Measurements from ENCODE around the gene DTYMK. TPM values are rescaled to one million over a fixed set of nuclear protein-coding genes. Genes with fewer than 3 reads are reported as not detected.

The DTYMK gene
- polyA plus RNA-seq, 2 of the 4 experiments (the other 2 are of a cell fraction) = 68.7 to 99.5 TPM

- FAIRE-seq (no peak), DNase-seq (ENCODE audit: low read depth in 1 of 2, low spot score in 1 of 2) (no peak), ATAC-seq (no peak)
- 96% methylated on average over 14 of the region's 17 CpGs for WGBS (ENCODE audit: missing lambda C conversion rate)
- peaks cover 13% of the 10 kb centered on the region for H3K4me1 ChIP-seq
- H3K4me2 ChIP-seq = no peak overlapping the region
- no peaks in the 10 kb centered on the region for H3K9me3 ChIP-seq
- TF ChIP-seq HOXB5 (CRISPR knock-in tag; IDR thresholded peaks at IDR 0.05) (no peak), EHF (CRISPR knock-in tag; IDR thresholded peaks at IDR 0.05) (no peak), CBX8 (IDR thresholded peaks at IDR 0.05) (no peak), USF2 (IDR thresholded peaks at IDR 0.05) (no peak), PHF8 (IDR thresholded peaks at IDR 0.05; ENCODE audit: borderline replicate concordance, low read depth) (no peak), SMC3 (IDR thresholded peaks at IDR 0.05) (no peak), POLR2AphosphoS2 (conservative IDR thresholded peaks at IDR 0.05; ENCODE audit: low read length) (no peak), ESRRA (IDR thresholded peaks at IDR 0.05; ENCODE audit: borderline replicate concordance, low read length) (no peak)
- H3K27ac ChIP-seq = no peak overlapping the region
- ChIA-PET CTCF (interaction anchor here (0.6 kb wide), 1 partner anchor 311 kb away, joined by 4 read pairs; no protein-coding TSS in a partner anchor), POLR2A (no interaction called here)
- H3K4me3 ChIP-seq = no peak overlapping the region
Observed at GRCh38 chr2:241633561-241633960, 53.1 kb downstream of the DTYMK start.

- Histone ChIP-seq H3K4me2 (no peak overlapping the region), H3K9me3 (no peaks in the 10 kb centered on the region), H3K27ac (no peak overlapping the region), H3K4me1 (peaks cover 10% of the 10 kb centered on the region; the same call in 2 of the 3 replicates), H3K4me3 (no peak overlapping the region)
- WGBS (ENCODE audit: missing lambda C conversion rate) = 96% methylated on average over 39 of the region's 39 CpGs
- POLR2A ChIA-PET = no interaction called here
- ATAC-seq = no peak
- DNase-seq (ENCODE audit: low read depth in 1 of 2, low spot score in 1 of 2) = no peak
- CTCF ChIA-PET = interaction anchor here (0.6 to 0.7 kb wide), 3 partner anchors 11 to 310 kb away, joined by 3 to 4 read pairs (median 3); no protein-coding TSS in a partner anchor
- no peak for TF ChIP-seq RFX5 (IDR thresholded peaks at IDR 0.05)
- no peak for TF ChIP-seq EHMT2 (IDR thresholded peaks at IDR 0.05; ENCODE audit: low read depth)
- TF ChIP-seq BHLHE40 (IDR thresholded peaks at IDR 0.05; ENCODE audit: low read depth, low read length) = no peak
- no peak for TF ChIP-seq CTCF (IDR thresholded peaks at IDR 0.05)
- TF ChIP-seq POLR2AphosphoS2 (conservative IDR thresholded peaks at IDR 0.05; ENCODE audit: low read length) = no peak
- TF ChIP-seq USF2 (IDR thresholded peaks at IDR 0.05) = no peak
- TF ChIP-seq NFE2L2 (conservative IDR thresholded peaks at IDR 0.05; ENCODE audit: low read length) = no peak
- TF ChIP-seq JUNB (IDR thresholded peaks at IDR 0.05) = no peak
- no peak for TF ChIP-seq FOSL2 (IDR thresholded peaks at IDR 0.05)
- TF ChIP-seq FOSL2 (CRISPR knock-in tag; IDR thresholded peaks at IDR 0.05) = no peak
- no peak for TF ChIP-seq CBX2 (IDR thresholded peaks at IDR 0.05; ENCODE audit: borderline replicate concordance, low read depth)
- FAIRE-seq = no peak
Observed at GRCh38 chr2:241632478-241633325, 53.9 kb downstream of the DTYMK start.

GRCh38 chr2:241629762-241630435 lies 56.7 kb downstream of the DTYMK start:
- ChIA-PET CTCF (interaction anchor here (3.2 kb wide), 1 partner anchor 29 kb away, joined by 13 read pairs; no protein-coding TSS in a partner anchor), POLR2A (interaction anchor here (0.7 kb wide), 1 partner anchor 411 kb away, joined by 6 read pairs; no protein-coding TSS in a partner anchor)
- FAIRE-seq (no peak), ATAC-seq (no peak), DNase-seq (ENCODE audit: low read depth in 1 of 2, low spot score in 1 of 2) (no peak)
- 81% methylated on average over 11 of the region's 11 CpGs for WGBS (ENCODE audit: missing lambda C conversion rate)
- Histone ChIP-seq H3K4me1 (peaks cover 2% of the 10 kb centered on the region; the same call in 1 of the 3 replicates), H3K4me3 (no peak overlapping the region), H3K27ac (no peak overlapping the region), H3K4me2 (no peak overlapping the region), H3K9me3 (no peaks in the 10 kb centered on the region)
- TF ChIP-seq HEYL (CRISPR knock-in tag; IDR thresholded peaks at IDR 0.05) = no peak
- no peak for TF ChIP-seq BCL3 (IDR thresholded peaks at IDR 0.05)
- no peak for TF ChIP-seq EHF (CRISPR knock-in tag; IDR thresholded peaks at IDR 0.05)
- TF ChIP-seq ATOH8 (CRISPR knock-in tag; IDR thresholded peaks at IDR 0.05; ENCODE audit: low read depth) = no peak
- TF ChIP-seq NFE2L2 (conservative IDR thresholded peaks at IDR 0.05; ENCODE audit: low read length) = no peak
- no peak for TF ChIP-seq SREBF2 (IDR thresholded peaks at IDR 0.05)
- TF ChIP-seq FOSL2 (IDR thresholded peaks at IDR 0.05) = no peak
- no peak for TF ChIP-seq FOSL2 (CRISPR knock-in tag; IDR thresholded peaks at IDR 0.05)
- no peak for TF ChIP-seq TP53 (CRISPR knock-in tag; IDR thresholded peaks at IDR 0.05)
- TF ChIP-seq TFCP2L1 (CRISPR knock-in tag; IDR thresholded peaks at IDR 0.05) = no peak
- TF ChIP-seq FOSB (CRISPR knock-in tag; IDR thresholded peaks at IDR 0.05) = no peak
- TF ChIP-seq JUNB (IDR thresholded peaks at IDR 0.05) = no peak
- no peak for TF ChIP-seq FOXS1 (CRISPR knock-in tag; IDR thresholded peaks at IDR 0.05)
- no peak for TF ChIP-seq MAZ (IDR thresholded peaks at IDR 0.05; ENCODE audit: borderline replicate concordance, low read depth, low read length)
- TF ChIP-seq RNF2 (IDR thresholded peaks at IDR 0.05; ENCODE audit: borderline replicate concordance, low read depth) = no peak

Data from A549 (cell line).